Cardiac ventricle fibroblast (primary cell): ENCODE measurements around the gene LPAR1. TPM values are rescaled to one million over a fixed set of nuclear protein-coding genes. Genes with fewer than 3 reads are reported as not detected.

Experiments
- total RNA-seq: library from RNA; depleted of rRNA; stranded (reverse); fragments of >200 nt; gene quantifications from 2 replicates; pipeline ENCODE4 v1.2.3, GENCODE V29; 2015

The LPAR1 gene
- 30.4 and 39.0 TPM in 2 replicates for total RNA-seq

GRCh38 chr9:111038331-111039230 lies at the start of gene LPAR1:
TSS of gene LPAR1 (minus strand) at chr9:111038470. CDS start at chr9:110972117, 66,353 bp downstream.

